Peyer's patch (tissue), 4 donors: ENCODE data around the gene PKD2L1.

Source experiments
- POLR2A ChIP-seq, 2 donors: fragments of 450-650 bp; IDR thresholded peaks; one replicate each; pipeline ENCODE4 v1.5.1; 2017; ENCODE audit warnings: antibody characterized with exemption in 2 of 2, mild to moderate bottlenecking in 2 of 2, moderate library complexity in 2 of 2
- TF ChIP-seq, protein P1 (sequence below), 6 experiments: fragments of 450-650 bp in 4 of 6; fragments of 200-600 bp in 2 of 6; sonication (generic) in 1 of 6; IDR thresholded peaks; one replicate each; pipeline ENCODE4 v1.5.1; 2017 to 2019; ENCODE audit warnings: antibody characterized with exemption in 6 of 6, mild to moderate bottlenecking in 3 of 6, moderate library complexity in 1 of 6

DNA sequence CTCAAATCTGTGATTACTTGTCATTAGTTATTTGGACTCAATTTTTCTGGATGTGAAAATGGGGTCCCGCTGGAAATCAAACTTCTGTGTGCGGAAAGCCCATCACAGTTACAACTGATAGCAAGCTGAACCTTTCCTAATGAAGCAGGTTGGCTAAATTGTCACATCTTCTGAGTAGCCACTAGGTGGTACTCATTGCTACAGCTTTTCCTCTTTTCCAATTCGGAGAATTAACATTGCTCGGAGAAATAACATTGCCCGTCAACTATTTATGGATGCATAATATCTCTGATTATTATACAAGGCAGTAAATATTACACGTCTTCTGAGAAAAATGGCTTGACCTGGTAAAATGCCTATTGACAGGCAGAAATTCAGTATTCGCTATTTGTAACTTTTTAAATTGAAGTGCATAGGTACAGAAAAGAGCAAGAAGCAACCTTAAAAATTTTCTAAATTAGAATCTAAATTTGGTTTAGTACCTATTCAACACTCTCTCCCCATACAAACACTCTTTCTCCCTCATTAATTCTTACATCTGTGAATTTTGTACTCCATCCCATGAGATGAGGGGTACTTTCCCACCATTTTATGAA, 26.2 kb downstream of the PKD2L1 start:
- TF ChIP-seq, protein P1, sequence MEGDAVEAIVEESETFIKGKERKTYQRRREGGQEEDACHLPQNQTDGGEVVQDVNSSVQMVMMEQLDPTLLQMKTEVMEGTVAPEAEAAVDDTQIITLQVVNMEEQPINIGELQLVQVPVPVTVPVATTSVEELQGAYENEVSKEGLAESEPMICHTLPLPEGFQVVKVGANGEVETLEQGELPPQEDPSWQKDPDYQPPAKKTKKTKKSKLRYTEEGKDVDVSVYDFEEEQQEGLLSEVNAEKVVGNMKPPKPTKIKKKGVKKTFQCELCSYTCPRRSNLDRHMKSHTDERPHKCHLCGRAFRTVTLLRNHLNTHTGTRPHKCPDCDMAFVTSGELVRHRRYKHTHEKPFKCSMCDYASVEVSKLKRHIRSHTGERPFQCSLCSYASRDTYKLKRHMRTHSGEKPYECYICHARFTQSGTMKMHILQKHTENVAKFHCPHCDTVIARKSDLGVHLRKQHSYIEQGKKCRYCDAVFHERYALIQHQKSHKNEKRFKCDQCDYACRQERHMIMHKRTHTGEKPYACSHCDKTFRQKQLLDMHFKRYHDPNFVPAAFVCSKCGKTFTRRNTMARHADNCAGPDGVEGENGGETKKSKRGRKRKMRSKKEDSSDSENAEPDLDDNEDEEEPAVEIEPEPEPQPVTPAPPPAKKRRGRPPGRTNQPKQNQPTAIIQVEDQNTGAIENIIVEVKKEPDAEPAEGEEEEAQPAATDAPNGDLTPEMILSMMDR (IDR thresholded peaks at IDR 0.05): peak; percentile 24 to 57 (median 48)
- TF ChIP-seq POLR2A (IDR thresholded peaks at IDR 0.05): no peak
